Body of pancreas (tissue), 4 donors: ENCODE results near the gene HRG.

Experiments
- POLR2A ChIP-seq, 3 donors: fragments of 450-650 bp; IDR thresholded peaks; one replicate each; pipeline ENCODE4 v1.6.1; 2016; ENCODE audit warnings: antibody characterized with exemption in 3 of 3, mild to moderate bottlenecking in 2 of 3
- TF ChIP-seq, protein P1 (sequence below), 7 experiments: fragments of 450-650 bp in 4 of 7; fragments of 200-600 bp in 3 of 7; sonication (generic) in 3 of 7; IDR thresholded peaks; one replicate each; pipeline ENCODE4 v1.5.1; 2016 to 2019; ENCODE audit warnings: antibody characterized with exemption in 7 of 7

DNA sequence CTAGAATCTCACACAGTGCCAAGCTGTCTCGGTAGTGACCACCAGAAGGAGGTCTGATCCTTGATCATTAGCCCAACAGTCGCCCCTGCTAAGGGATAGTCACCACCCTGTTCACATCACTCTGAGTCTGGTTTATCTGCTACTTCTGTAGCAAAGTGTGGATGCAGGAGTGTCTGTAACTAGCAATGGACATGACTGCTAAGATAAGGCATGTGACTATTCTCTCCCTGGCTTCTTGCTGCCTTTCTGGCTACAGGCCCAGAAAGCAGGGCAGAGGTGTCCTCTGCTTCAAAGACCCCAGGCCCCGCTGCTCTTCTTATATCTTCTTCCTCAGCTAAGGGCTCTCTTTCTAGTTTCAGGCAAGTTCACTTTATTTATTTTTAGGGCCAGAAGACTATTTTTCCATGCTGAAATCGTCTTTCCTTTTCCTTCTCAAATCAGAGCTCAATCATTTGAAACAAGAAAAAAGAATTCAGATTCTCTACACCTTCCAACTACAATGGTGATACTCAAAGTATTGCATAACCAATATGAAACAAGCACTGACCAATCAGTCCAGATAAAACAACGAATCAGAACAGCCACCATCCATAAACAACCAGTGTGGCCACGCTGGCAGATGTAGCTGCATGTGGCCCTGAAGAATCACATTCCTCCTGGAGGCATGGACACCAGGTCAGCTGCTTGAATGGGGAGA, 43.3 kb downstream of the HRG start:
- TF ChIP-seq POLR2A (IDR thresholded peaks at IDR 0.05): no peak
- TF ChIP-seq, protein P1, sequence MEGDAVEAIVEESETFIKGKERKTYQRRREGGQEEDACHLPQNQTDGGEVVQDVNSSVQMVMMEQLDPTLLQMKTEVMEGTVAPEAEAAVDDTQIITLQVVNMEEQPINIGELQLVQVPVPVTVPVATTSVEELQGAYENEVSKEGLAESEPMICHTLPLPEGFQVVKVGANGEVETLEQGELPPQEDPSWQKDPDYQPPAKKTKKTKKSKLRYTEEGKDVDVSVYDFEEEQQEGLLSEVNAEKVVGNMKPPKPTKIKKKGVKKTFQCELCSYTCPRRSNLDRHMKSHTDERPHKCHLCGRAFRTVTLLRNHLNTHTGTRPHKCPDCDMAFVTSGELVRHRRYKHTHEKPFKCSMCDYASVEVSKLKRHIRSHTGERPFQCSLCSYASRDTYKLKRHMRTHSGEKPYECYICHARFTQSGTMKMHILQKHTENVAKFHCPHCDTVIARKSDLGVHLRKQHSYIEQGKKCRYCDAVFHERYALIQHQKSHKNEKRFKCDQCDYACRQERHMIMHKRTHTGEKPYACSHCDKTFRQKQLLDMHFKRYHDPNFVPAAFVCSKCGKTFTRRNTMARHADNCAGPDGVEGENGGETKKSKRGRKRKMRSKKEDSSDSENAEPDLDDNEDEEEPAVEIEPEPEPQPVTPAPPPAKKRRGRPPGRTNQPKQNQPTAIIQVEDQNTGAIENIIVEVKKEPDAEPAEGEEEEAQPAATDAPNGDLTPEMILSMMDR (IDR thresholded peaks at IDR 0.05): no peak
